Activated naive CD4-positive, alpha-beta T cell treated with anti-CD3 and anti-CD28 coated beads, Interleukin-2, amount 50 U/mL, for 24 hours (primary cell): ENCODE data around the gene FREY1.
A peak's percentile ranks its signal among the peaks of the same experiment; 100 is the strongest.

Experiments used
- H3K27ac Mint-ChIP-seq: one replicate; pipeline ENCODE4 v1.8.0; 2021; ENCODE audit warnings: mild to moderate bottlenecking, mixed read lengths
- H3K27me3 Mint-ChIP-seq: one replicate; pipeline ENCODE4 v1.8.0; 2021; ENCODE audit warnings: mixed read lengths
- H3K36me3 Mint-ChIP-seq: one replicate; pipeline ENCODE4 v1.8.0; 2021; ENCODE audit warnings: mixed read lengths
- H3K4me1 Mint-ChIP-seq: one replicate; pipeline ENCODE4 v1.8.0; 2021; ENCODE audit warnings: mixed read lengths
- H3K4me3 Mint-ChIP-seq: one replicate; pipeline ENCODE4 v1.8.0; 2021; ENCODE audit warnings: mild to moderate bottlenecking, mixed read lengths
- H3K9me3 Mint-ChIP-seq: one replicate; pipeline ENCODE4 v1.8.0; 2021; ENCODE audit warnings: mixed read lengths

FREY1 gene, protein sequence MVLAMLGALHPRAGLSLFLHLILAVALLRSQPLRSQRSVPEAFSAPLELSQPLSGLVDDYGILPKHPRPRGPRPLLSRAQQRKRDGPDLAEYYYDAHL

GRCh38 chr11:45906965-45907611 lies at the start of gene FREY1:
Gene FREY1 (minus strand): TSS chr11:45907271. CDS start chr11:45907245, 26 bp downstream.
- Mint-ChIP-seq H3K27me3 (no peaks in the 10 kb centered on the region), H3K9me3 (no peaks in the 10 kb centered on the region), H3K27ac (no peak within 1 kb of the TSS), H3K4me3 (no peak within 1 kb of the TSS), H3K36me3 (no peaks in the 10 kb centered on the region), H3K4me1 (peaks cover 11% of the 10 kb centered on the region)

DNA sequence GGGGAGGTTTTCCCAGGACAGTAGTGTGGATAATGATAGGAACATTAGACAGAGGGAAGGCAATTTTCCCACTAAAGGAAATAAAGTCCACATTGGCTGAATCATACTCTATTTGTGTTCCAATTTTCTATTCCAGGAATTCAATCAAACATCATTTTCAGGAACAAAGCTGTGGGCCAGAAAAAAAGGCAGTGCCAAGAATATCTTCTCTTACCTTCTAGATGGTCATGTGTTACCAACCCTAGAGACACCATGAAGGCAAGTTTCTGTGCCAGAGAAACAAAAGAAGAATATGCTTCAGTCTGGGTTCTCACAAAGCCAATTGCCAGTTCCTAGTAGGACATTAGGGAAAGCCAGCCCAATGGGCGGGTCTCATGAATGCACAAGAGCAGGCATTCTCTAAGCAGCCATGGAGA lies 42.9 kb upstream of the FREY1 start:
- H3K4me1 Mint-ChIP-seq: no peaks in the 10 kb centered on the region
- H3K27ac Mint-ChIP-seq: no peak overlapping the region
- peaks cover 11% of the 10 kb centered on the region for H3K36me3 Mint-ChIP-seq
- no peak overlapping the region for H3K4me3 Mint-ChIP-seq
- H3K27me3 Mint-ChIP-seq: no peaks in the 10 kb centered on the region
- H3K9me3 Mint-ChIP-seq: no peaks in the 10 kb centered on the region

DNA sequence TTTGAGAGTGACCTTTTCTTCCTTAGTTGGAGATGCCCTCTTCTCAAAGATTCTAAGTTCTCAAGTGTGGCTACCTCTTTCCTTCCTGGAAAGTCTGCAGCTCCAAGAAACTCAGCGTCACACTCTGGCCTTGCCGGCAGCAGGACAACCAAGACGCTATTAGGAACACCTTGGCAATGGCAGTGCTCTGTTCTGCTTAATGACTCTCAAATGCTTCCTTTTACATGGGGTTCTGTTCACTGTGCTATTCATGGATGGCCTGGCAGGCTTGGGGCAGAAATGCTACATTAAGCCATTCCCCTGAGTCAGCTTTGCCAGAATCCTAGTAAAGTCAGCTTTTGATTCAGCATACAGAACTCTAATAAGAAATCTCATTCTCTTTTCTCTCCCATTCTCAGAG lies 41.3 kb upstream of the FREY1 start:
- Mint-ChIP-seq H3K36me3 (peaks cover 14% of the 10 kb centered on the region), H3K27me3 (no peaks in the 10 kb centered on the region)

DNA sequence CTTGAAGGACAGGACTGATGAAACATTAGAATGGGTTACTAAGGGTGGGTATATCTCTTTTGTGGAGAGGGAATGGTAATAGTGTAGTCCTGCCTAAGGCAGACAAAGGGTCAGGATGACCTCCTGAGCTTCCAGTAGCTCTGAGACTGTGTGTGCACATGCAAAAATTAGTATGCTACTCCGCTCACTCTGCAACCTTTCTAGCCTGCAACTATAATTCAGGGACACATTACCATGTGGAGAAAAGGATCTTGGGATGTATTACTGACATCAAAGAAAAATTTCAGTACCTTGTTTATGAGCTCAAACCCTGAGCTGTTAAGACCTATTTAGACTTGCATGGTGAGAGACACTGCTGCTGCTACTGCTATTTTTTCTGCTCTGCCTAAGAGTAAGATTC lies 40.8 kb upstream of the FREY1 start:
- Mint-ChIP-seq H3K27me3 (no peaks in the 10 kb centered on the region), H3K9me3 (no peaks in the 10 kb centered on the region), H3K4me3 (no peak overlapping the region), H3K36me3 (peaks cover 14% of the 10 kb centered on the region), H3K4me1 (no peaks in the 10 kb centered on the region), H3K27ac (peak overlapping the region; percentile 35)

More for the DNA sequence above, 41.3 kb upstream of the FREY1 start:
- H3K4me3 Mint-ChIP-seq: no peak overlapping the region
- H3K4me1 Mint-ChIP-seq: no peaks in the 10 kb centered on the region
- no peak overlapping the region for H3K27ac Mint-ChIP-seq
- H3K9me3 Mint-ChIP-seq: no peaks in the 10 kb centered on the region

- Mint-ChIP-seq H3K36me3 (peaks cover 16% of the 10 kb centered on the region), H3K4me3 (no peak overlapping the region)
These were observed 38.4 kb upstream of the FREY1 start for GRCh38 chr11:45945397-45945999.

DNA sequence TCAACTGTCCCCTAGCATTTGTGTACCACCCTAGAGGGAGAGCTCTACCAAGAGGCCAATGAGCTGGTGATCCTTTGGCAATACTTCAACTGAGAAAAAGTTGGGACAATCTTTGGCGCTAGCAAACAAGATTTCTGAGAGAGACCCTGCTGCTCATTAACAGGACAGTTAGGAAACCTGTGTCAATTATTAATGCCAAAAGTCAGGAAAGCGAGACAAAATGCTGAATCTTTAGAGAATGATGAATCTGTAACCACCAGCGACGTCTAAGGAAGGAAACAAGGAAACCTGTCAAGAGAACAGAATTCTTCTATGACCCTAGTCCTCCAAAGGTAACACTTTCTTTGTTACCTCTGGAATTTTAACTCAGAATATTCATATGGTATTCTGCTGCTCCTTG lies 35.3 kb upstream of the FREY1 start:
- Mint-ChIP-seq H3K4me1 (no peaks in the 10 kb centered on the region), H3K4me3 (no peak overlapping the region), H3K9me3 (no peaks in the 10 kb centered on the region), H3K36me3 (peaks cover 12% of the 10 kb centered on the region), H3K27me3 (no peaks in the 10 kb centered on the region), H3K27ac (no peak overlapping the region)

More at GRCh38 chr11:45945397-45945999, 38.4 kb upstream of the FREY1 start:
- H3K4me1 Mint-ChIP-seq: no peaks in the 10 kb centered on the region
- no peaks in the 10 kb centered on the region for H3K27me3 Mint-ChIP-seq
- no peaks in the 10 kb centered on the region for H3K9me3 Mint-ChIP-seq
- no peak overlapping the region for H3K27ac Mint-ChIP-seq

DNA sequence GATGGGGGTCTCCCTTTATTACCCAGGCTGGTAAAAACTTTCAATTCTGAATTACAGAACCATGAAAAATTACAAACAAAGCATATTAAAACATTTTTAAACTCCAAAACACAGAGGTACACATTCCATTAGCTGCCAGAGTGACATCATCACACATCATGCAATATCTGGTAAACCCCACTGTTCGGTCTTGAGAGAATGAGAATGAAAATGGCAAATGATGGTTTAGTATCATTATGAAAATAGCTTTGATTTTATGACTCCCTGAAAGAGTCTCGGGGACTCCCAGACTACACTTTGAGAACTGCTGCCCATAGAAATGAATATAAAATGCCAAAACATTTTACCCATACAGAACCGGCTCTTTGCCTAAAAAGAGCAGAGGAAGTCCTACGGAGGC lies 34.2 kb upstream of the FREY1 start:
- H3K36me3 Mint-ChIP-seq: peaks cover 14% of the 10 kb centered on the region
- no peaks in the 10 kb centered on the region for H3K9me3 Mint-ChIP-seq
- no peaks in the 10 kb centered on the region for H3K27me3 Mint-ChIP-seq
- no peak overlapping the region for H3K4me3 Mint-ChIP-seq
- no peak overlapping the region for H3K27ac Mint-ChIP-seq
- no peaks in the 10 kb centered on the region for H3K4me1 Mint-ChIP-seq

GRCh38 chr11:45939836-45940235 lies 32.8 kb upstream of the FREY1 start:
- peaks cover 8% of the 10 kb centered on the region for H3K36me3 Mint-ChIP-seq
- no peak overlapping the region for H3K4me3 Mint-ChIP-seq
- H3K9me3 Mint-ChIP-seq: no peaks in the 10 kb centered on the region
- H3K27me3 Mint-ChIP-seq: no peaks in the 10 kb centered on the region
- H3K4me1 Mint-ChIP-seq: no peaks in the 10 kb centered on the region
- no peak overlapping the region for H3K27ac Mint-ChIP-seq

DNA sequence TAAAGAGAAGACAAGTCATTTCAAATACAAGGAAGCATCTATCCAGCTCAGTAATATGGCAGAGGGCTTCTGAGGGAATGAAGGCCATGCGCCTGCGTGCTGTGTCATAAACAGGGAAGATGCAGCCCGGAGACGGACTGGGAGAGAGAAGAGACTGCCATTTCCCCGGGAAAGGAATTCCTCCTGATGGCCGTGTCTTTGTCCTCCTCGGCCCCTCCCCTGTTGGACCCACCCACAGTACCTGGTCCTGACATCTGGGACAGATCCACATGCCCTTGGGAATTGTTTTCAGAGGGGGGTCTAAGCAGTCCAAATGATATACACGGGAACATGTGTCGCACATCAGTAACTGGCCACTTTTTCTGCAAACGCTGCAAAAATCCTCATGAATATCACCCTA lies 30.8 kb upstream of the FREY1 start:
- no peak overlapping the region for H3K27ac Mint-ChIP-seq
- no peaks in the 10 kb centered on the region for H3K4me1 Mint-ChIP-seq
- no peak overlapping the region for H3K4me3 Mint-ChIP-seq
- H3K36me3 Mint-ChIP-seq: peaks cover 5% of the 10 kb centered on the region
- H3K27me3 Mint-ChIP-seq: no peaks in the 10 kb centered on the region
- H3K9me3 Mint-ChIP-seq: no peaks in the 10 kb centered on the region

DNA sequence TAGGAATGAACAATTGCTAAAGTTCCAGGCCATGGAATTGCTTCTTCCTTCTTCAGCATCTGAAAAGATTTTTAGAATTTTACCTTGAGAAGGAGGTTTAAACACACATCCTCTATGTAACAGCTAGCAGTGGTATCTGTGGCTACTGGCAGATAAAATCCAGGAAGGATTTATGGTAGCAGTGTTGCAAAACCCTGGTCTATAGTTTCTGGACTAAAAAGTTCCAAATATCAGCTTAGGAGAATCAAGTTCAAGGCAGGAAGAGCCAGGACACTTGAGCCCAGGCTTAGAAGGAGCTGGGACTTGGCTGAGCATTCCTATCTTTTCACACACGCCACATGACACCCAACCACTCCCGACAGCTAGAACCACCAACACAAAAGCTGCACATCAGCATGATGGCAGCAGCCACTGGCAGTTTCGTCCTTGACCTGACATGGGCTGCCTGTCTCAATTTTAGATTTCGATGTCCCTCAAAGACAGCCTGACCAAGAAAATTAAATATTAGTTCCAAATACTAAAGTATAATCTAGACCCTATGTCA lies 29.5 kb upstream of the FREY1 start:
- Mint-ChIP-seq H3K9me3 (no peaks in the 10 kb centered on the region), H3K27ac (no peak overlapping the region), H3K4me1 (peaks cover under 1% of the 10 kb centered on the region), H3K4me3 (no peak overlapping the region), H3K27me3 (no peaks in the 10 kb centered on the region), H3K36me3 (peaks cover 5% of the 10 kb centered on the region)

DNA sequence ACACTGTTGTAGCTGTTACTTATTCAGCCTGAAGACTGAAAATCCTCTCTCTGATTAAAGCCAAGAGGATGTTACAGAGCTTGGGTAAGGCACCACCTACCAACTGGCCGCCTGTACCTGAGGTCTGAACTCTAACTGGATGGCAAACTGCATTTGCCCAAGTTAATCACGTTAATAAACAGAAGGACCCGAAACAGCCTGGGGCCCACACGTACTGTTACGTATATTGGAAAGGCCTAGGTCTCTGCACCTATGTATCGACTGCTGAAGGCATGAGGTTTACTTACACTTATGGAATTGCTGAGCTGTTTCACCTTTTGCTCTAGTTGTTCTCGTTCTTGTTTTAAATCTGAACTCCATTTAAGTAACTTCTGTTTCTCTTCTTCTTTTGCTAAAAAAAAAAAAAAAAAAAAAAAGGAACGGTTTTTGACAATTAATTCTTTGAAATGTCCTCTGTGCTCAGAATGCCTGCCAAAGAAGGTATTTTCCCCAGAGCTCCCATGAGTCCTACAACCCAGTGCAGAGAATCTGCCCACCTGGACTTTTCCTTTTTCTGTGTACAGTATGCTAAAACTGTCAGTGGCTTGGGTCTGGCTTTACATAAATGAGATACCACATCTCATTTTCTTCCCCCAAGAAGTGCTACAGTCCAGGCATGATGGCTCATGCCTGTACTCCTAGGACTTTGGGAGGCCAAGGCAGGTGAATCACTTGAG lies 28.4 kb upstream of the FREY1 start:
- peaks cover 11% of the 10 kb centered on the region for H3K4me1 Mint-ChIP-seq
- no peak overlapping the region for H3K4me3 Mint-ChIP-seq
- no peaks in the 10 kb centered on the region for H3K27me3 Mint-ChIP-seq
- no peaks in the 10 kb centered on the region for H3K9me3 Mint-ChIP-seq
- H3K27ac Mint-ChIP-seq: no peak overlapping the region
- peaks cover 4% of the 10 kb centered on the region for H3K36me3 Mint-ChIP-seq

GRCh38 chr11:45934580-45935318 lies 27.7 kb upstream of the FREY1 start:
- no peaks in the 10 kb centered on the region for H3K27me3 Mint-ChIP-seq
- peaks cover 19% of the 10 kb centered on the region for H3K4me1 Mint-ChIP-seq
- H3K9me3 Mint-ChIP-seq: no peaks in the 10 kb centered on the region
- H3K36me3 Mint-ChIP-seq: peaks cover 3% of the 10 kb centered on the region
- no peak overlapping the region for H3K4me3 Mint-ChIP-seq
- H3K27ac Mint-ChIP-seq: no peak overlapping the region

- H3K36me3 Mint-ChIP-seq: peaks cover 3% of the 10 kb centered on the region
- no peaks in the 10 kb centered on the region for H3K9me3 Mint-ChIP-seq
- H3K27ac Mint-ChIP-seq: no peak overlapping the region
- peaks cover 20% of the 10 kb centered on the region for H3K4me1 Mint-ChIP-seq
- H3K27me3 Mint-ChIP-seq: no peaks in the 10 kb centered on the region
- H3K4me3 Mint-ChIP-seq: no peak overlapping the region
These were observed 26.9 kb upstream of the FREY1 start for GRCh38 chr11:45933846-45934579.

GRCh38 chr11:45933131-45933831 lies 26.2 kb upstream of the FREY1 start:
- H3K4me3 Mint-ChIP-seq: no peak overlapping the region
- no peaks in the 10 kb centered on the region for H3K27me3 Mint-ChIP-seq
- peaks cover 3% of the 10 kb centered on the region for H3K36me3 Mint-ChIP-seq
- no peaks in the 10 kb centered on the region for H3K9me3 Mint-ChIP-seq
- peaks cover 20% of the 10 kb centered on the region for H3K4me1 Mint-ChIP-seq
- no peak overlapping the region for H3K27ac Mint-ChIP-seq
